Neural progenitor cell (in vitro differentiated cells): ENCODE measurements around the gene ATP13A1.

Experiments
- EZH2 ChIP-seq: fragments of 200-600 bp; sonication (generic); IDR thresholded peaks from 2 replicates; pipeline ENCODE4 v1.6.1; 2017; ENCODE audit warnings: antibody characterized with exemption, mild to moderate bottlenecking, moderate library complexity
- EZH2phosphoT487 ChIP-seq: fragments of 200-600 bp; sonication (generic); IDR thresholded peaks from 2 replicates; pipeline ENCODE4 v1.6.1; 2017; ENCODE audit warnings: antibody characterized with exemption
- TF ChIP-seq, protein P1 (sequence below): fragments of 200-600 bp; sonication (generic); IDR thresholded peaks from 2 replicates; pipeline ENCODE4 v1.5.1; 2017; ENCODE audit warnings: antibody characterized with exemption, mild to moderate bottlenecking

DNA sequence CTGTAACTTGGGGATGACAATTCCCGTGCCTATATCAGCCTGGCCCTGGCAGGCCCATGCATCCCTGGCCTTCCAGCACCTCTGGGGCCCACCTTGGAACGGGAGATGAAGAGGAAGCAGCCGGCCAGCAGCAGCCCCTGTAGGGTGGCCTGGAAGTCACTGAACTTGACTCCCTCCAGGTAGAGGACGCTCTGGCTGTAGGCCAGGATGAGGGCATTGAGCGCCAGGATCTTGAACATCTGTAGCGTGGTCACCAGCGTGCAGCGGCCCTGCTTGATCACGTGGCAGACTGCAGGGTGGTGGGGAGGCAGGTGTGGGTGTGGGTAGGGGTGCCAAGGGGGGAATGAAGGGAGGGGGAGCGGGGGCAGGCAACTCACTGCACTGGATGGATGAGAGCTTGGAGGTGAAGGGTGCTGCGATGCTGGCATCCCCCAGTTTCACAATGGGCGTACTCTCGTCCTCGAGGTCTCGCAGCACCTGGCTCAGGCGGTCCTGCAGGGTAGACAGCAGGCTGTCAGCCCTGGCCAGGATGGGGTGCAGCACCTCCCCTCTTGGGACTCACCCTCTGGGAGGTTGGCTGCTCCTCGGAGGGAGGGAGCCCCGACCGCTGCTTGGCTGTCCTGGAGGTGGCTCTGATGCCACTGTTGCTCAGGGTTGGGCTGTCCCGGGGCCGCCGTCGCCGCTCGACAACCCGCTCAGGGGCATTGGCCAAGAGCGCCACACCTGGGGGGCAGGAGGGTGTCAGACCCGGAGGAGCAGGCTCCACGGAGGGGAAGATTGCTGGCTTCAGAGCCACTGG is 16.2 kb downstream of the ATP13A1 start:
- TF ChIP-seq EZH2phosphoT487, result no peak
- TF ChIP-seq, protein P1, sequence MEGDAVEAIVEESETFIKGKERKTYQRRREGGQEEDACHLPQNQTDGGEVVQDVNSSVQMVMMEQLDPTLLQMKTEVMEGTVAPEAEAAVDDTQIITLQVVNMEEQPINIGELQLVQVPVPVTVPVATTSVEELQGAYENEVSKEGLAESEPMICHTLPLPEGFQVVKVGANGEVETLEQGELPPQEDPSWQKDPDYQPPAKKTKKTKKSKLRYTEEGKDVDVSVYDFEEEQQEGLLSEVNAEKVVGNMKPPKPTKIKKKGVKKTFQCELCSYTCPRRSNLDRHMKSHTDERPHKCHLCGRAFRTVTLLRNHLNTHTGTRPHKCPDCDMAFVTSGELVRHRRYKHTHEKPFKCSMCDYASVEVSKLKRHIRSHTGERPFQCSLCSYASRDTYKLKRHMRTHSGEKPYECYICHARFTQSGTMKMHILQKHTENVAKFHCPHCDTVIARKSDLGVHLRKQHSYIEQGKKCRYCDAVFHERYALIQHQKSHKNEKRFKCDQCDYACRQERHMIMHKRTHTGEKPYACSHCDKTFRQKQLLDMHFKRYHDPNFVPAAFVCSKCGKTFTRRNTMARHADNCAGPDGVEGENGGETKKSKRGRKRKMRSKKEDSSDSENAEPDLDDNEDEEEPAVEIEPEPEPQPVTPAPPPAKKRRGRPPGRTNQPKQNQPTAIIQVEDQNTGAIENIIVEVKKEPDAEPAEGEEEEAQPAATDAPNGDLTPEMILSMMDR, result no peak
- TF ChIP-seq EZH2, result no peak
